Epithelial cell of proximal tubule (primary cell): Measurements from ENCODE around the gene GREM1. TPM values are rescaled to one million over a fixed set of nuclear protein-coding genes. Genes with fewer than 3 reads are reported as not detected.

Source experiments
- DNase-seq: peaks from one replicate; pipeline ENCODE4 v3.0.0-alpha.2; 2011; ENCODE audit warnings: low read depth
- H3K4me3 ChIP-seq: 2 replicates; pipeline ENCODE4 v1.5.1; 2011; ENCODE audit warnings: low read depth, mild to moderate bottlenecking, low read length
- CTCF ChIP-seq: conservative IDR thresholded peaks from 2 replicates; pipeline ENCODE4 v1.5.1; 2012; ENCODE audit warnings: low read depth, mild to moderate bottlenecking, low read length
- total RNA-seq: library from RNA; depleted of rRNA; stranded (reverse); fragments of >200 nt; gene quantifications from 2 replicates; pipeline ENCODE4 v1.2.3, GENCODE V29; 2015

Gene GREM1
- total RNA-seq, 1 donor from 2014 or later: 4.0 TPM

- H3K4me3 ChIP-seq: no peak overlapping the region
- no peak for DNase-seq
- TF ChIP-seq CTCF: no peak
Measured at GRCh38 chr15:32763295-32763694, 45.5 kb downstream of the GREM1 start.

- TF ChIP-seq CTCF: no peak
- no peak for DNase-seq
- H3K4me3 ChIP-seq: no peak overlapping the region
Measured at GRCh38 chr15:32765236-32765635, 47.4 kb downstream of the GREM1 start.

GRCh38 chr15:32766101-32766500 lies 48.3 kb downstream of the GREM1 start:
- no peak for DNase-seq
- TF ChIP-seq CTCF: no peak
- no peak overlapping the region for H3K4me3 ChIP-seq

GRCh38 chr15:32767236-32767635 lies 49.4 kb downstream of the GREM1 start:
- no peak overlapping the region for H3K4me3 ChIP-seq
- no peak for TF ChIP-seq CTCF
- DNase-seq: no peak

- H3K4me3 ChIP-seq: no peak overlapping the region
- TF ChIP-seq CTCF: no peak
- DNase-seq: no peak
Measured at GRCh38 chr15:32774022-32774421, 56.2 kb downstream of the GREM1 start.

GRCh38 chr15:32775103-32775502 lies 57.3 kb downstream of the GREM1 start:
- no peak overlapping the region for H3K4me3 ChIP-seq
- no peak for TF ChIP-seq CTCF
- DNase-seq: no peak

- no peak overlapping the region for H3K4me3 ChIP-seq
- DNase-seq: no peak
- TF ChIP-seq CTCF: no peak
Measured at GRCh38 chr15:32778391-32779176, 60.8 kb downstream of the GREM1 start.
